ENCODE results near the gene DMRTB1.

The DMRTB1 gene

DNA sequence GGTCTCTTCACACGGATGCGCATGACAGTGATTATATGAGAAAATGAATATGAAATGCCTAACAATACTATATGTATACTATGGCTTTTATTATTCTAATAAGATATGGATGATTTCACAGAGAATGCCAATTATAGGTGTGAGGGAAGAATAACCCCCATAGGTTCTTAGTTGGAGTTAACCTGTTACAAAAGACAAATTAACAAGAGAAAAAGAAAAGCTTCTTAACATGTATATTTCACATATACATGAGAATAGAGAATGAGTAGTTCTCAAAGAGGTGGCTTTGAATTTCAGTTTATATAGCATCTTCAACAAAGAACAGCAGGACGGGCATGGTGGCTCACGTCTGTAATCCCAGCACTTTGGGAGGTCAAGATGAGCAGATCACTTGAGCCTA lies 24.0 kb upstream of the DMRTB1 start:
- DNase-seq (ENCODE audit: low spot score) = no peak

DNA sequence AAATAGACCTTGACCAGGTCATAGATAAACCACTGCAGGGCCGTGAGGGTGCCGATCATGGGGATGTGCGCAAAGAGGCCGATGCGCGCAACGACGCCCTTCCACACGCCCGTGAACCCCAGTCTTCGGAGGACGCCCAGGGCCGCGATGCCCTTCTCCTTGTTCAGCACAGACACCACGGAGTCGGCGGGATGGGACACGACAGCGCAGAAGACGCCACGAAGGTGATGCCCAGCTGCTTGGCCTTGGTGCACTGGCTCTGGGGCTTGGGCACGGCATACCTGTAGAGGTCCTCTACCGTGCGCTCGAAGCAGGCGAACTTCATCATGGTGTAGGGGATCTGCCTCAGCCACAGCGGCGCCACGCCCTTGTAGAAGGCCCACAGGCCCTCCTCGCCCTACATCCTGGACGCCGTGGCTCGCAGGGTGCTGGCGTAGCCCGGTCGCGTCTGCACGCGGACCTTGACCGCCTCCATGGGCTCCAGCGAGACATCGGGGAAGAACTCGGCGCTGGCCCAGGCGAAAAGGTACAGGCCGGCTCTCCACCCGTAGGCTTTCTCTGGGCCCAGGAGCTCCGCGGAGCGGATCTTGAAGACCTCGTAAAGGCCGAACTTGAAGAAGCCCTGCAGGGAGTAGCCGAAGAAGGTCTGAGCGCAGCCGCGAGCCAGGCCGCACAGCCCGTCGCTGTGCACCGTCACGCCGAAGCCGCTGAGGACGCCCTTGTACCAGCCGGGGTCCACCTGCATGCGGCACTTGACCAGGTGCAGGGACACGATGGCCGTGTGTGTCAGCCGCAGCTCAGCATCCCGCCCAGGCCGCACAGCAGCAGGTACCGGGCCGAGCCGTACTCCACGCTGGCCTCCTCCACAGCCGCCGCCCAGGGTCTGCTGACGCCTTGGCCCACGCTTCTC lies 20.5 kb upstream of the DMRTB1 start:
- DNase-seq (ENCODE audit: low spot score) = no peak

DNA sequence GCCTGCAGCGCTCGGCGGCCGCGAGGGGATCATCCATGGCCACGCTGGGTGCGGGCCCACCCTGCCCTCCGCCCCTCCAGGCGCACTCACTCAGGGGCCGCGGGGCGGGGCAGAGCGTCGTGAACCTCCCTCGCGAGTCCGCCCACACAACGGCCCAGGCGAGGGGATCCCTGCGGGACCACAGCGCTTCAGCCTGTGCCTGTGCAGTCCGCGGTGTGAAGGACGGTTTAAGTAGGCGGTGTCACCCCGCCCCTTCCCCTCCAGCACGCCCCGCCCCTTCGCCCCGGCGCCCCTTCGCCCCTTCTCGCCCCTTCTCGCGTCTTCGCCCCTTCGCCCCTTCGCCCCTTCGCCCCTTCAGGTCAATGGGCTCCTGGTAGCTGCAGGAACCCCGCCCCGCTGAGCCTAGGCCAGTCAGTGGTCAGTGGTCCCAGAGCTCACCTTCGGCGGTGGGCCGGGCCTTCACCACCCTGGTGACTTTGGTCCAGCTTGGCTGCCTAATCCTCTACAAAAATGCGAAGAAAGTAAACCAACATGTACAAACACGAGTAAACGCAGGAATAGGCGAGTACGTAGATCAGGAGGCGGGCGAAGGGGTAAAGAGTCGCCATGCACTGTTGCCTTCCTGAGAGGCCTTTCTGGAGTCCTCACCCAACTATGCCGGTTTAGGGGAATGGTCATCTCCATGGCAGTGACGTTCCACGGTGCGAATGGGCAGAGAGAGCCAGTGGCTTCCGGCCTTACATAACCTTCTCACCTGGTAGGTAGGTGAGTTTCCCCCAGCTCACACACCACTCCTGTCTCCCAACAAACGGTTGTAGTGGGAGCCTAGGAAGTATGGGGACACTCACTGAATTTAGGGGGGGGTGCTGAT lies 19.6 kb upstream of the DMRTB1 start:
- no peak for DNase-seq (ENCODE audit: low spot score)

DNA sequence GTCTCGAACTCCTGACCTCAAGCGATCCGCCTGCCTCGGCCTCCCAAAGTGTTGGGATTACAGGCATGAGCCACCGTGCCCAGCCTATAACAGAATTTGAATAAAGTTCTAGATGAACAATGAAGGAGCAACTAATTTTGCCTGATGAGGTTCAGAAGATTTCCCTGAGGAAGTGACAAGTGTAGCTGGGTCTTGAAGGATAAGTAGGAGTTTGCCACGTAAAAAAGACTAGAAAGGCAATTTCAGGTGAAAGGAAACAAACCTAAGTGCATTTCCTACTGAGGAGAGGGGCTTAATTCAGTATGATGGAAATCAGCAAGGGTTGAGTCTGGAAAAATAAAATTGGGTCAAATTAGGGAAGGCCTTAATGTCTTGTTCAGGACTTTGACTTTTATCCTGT lies 18.6 kb upstream of the DMRTB1 start:
- no peak for DNase-seq (ENCODE audit: low spot score)

DNA sequence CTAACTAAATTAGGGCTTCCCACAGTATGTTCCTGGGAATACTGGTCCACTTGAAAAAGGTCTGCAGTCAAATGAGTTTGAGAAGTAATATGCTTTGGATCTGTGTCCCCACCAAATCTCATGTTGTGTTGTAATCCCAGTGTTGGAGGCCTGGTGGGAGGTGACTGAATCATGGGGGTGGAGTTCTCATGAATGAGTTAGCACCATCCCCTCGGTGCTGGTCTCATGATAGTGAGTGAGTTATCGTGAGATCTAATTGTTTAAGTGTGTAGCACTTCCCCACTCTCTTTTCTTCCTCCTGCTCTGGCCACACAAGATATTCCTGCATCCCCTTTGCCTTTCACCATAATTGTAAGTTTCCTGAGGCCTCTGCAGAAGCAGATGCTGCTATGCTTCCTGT lies 16.9 kb upstream of the DMRTB1 start:
- DNase-seq (ENCODE audit: low spot score) = peak; percentile 39

DNA sequence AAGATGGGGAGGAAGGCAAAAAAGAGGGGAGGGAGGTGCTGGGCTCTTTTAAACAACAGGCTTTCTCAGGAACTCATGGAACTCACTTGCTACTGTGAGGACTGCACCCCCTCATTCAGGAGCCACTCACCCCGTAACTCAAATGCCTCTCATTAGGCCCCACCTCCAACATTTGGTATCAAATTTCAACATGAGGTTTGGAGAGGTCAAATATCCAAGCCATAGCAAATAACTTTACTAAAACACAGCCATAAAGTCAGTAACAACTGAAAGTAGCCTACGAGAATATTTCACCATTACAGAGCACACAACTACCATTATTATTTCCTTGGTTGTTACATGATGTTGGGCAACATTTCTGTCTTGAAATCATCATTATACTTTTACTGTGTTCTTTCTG lies 13.1 kb upstream of the DMRTB1 start:
- no peak for DNase-seq (ENCODE audit: low spot score)

DNA sequence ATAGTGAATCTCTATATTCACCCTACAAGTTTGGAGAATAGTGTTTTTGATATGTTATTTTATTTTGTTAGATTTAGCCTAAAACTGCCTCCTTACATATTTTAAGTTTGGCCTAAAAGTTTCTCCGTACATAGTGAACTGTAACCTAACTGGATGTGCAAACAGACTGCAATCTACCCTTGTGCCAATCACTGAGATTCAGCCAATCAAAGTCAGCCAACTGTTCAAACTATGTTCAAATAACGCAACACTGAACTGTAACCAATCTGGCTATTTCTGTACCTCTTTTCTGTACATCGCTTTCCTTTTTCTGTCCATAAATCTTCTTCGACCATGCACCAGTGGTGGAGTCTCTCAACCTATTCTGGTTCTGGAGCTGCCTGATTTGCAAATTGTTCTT lies 11.8 kb upstream of the DMRTB1 start:
- no peak for DNase-seq (ENCODE audit: low spot score)

DNA sequence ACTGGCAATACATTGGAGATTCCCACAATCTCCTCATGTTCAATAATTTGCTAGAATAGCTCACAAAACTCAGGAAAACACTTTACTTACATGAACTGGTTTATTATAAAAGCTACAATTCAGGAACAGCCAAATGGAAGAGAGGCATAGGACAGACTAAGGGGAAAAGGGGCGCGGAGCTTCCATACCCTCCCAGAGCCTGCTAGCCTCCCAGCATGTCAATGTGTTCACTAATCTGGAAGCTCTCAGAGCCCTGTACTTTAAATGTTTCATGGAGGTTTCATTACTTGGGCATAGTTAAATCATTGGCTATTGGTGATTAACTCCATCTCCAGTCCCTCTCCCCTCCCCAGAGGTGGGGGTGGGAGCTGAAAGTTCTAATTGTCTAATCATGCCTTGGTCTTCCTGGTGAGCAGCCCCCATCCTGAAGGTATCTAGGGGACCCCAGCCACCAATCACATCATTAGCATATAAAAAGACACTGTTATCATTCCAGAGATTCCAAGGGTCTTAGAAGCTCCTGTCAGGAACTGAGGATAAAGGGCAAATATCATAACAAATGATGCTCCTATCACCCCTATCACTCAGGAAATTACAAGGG lies 10.9 kb upstream of the DMRTB1 start:
- no peak for DNase-seq (ENCODE audit: low spot score)

DNA sequence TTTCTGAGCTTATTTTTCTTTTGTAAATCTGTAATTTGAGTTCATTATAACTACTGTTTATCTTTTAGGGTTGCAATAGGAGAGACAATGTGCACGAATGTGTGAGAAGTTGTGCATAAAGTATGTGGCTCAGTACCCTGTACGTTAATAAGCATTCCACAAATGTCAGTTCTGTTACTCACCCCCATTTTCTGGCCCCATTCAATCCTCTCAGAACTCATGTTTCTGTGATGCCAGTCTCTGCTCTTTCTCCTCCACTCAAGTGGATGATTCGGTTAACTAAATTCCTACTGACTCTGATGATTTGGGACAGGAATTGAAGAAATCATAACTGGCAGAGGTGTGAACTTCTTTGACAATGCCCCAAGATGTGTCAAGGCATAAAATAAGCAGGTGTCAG lies 10.2 kb upstream of the DMRTB1 start:
- DNase-seq (ENCODE audit: low spot score) = peak; percentile 75

DNA sequence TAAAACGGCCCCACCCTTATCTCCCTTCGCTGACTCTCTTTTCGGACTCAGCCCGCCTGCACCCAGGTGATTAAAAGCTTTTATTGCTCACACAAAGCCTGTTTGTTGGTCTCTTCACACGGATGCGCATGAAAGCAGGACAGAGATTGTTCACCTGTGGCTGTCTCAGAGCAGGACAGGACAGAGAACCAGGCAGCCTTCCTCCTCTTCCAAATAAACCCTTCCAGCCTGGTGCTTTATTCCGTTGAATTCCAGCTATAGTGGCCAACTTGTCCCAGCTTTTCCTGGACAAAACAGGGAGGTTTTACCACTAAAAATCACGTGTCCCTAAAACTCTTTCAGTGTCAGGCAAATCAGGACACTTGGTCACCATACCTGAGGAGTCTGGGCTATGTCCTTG lies 9.5 kb upstream of the DMRTB1 start:
- no peak for DNase-seq (ENCODE audit: low spot score)

DNA sequence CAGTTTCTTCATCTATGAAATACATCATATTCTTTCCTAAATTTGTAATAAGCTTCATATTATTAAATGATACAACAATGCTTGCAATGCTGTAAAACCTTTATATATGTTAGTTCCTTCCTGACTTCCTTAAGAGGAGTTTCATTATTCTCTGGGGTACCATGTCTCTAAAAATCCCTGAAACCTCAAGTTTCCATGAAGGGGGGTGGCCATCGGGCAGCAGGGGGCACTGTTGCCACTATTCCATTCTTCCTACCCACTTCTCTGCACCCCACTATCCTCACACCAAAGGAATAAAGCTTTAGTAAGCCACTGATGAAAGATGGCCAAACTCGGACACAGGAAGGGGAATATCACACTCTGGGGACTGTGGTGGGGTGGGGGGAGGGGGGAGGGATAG lies 9.0 kb upstream of the DMRTB1 start:
- no peak for DNase-seq (ENCODE audit: low spot score)

DNA sequence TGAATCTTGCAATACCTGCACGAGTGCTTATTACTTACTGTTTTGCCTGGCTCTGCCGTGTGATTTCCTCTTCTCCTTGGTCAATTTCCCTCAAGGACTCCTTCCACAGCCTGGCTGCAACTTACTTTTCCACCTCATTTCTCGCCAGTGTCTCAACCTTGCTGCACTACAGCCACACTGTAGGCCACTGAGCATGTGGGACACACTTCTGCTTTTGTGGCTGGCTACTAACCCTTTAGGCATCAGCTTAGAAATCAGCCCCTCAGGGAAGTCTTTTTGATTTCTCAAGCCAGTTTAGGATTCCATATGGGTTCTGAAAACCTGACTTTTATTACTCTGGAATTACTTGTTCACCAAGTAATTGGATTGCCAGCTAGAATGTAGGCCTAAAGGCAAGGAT lies 5.2 kb upstream of the DMRTB1 start:
- no peak for DNase-seq (ENCODE audit: low spot score)

DNA sequence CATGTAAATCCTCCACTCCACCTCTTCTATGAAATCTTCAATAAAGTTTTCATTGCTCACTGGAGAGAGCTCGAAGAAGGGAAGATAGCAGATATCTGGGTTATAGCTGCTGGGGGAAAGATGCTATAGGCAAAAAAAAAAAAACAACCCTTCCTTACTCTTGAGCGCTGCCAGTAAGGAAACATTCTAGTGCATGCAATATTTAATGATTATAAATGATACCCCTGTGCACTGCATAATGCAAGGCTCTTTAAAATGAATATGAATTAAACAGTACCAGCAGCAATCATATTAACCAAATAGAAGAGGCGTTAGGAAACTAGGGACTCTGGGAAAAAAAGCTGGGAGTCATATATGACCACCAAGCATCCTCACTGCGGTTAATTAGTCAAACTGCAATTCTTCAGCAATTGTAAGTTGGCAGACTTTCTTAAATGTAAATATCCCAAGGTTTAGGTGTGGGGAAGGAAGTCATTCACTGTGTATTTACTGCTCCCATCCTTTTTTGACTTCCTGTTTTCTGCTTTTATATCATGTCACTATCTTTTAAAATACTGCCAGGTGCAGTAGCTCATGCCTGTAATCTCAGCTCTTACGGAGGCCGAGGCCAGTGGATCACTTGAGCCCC lies 3.7 kb upstream of the DMRTB1 start:
- no peak for DNase-seq (ENCODE audit: low spot score)

DNA sequence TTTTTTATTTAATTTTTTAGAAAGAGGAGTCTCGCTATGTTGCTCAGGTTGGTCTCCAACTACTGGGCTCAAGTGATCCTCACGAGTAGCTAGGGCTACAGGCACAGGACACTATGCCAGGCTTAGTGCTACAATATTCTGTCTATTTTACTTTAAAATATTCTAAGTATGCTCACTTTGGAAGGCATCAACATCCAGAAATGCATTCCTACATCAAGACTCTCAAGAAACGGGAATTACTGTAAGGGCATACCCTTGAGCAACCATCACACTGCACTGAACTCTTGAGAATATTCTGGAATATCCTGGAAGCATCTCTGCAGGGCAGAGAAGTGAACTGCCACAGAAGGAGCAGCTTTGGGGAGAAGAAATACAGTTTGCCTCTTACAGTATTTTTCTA lies 565 bp upstream of the DMRTB1 start:
- DNase-seq (ENCODE audit: low spot score) = no peak

DNA sequence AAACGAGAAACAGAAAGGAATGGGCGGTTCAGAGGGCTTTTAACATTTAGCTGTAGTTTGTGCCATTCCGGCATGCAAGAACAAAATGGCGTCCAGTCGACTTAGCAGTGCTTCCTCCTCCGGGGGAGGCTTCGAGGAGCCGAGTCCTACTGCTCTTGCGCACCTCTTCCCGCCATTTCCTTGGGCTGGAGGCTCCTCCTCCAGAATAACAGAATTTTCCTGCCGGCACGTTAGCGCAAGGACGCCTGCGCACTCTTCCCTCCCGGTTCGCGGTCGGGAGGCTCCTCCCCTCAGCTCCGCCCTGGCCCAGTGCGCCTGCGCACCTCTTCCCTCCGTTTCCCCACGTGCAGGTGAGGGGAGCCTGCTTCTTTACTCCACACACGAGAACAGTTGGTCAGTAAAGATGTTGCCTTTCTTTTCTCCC lies 1.0 kb downstream of the DMRTB1 start:
- no peak for DNase-seq (ENCODE audit: low spot score)

DNA sequence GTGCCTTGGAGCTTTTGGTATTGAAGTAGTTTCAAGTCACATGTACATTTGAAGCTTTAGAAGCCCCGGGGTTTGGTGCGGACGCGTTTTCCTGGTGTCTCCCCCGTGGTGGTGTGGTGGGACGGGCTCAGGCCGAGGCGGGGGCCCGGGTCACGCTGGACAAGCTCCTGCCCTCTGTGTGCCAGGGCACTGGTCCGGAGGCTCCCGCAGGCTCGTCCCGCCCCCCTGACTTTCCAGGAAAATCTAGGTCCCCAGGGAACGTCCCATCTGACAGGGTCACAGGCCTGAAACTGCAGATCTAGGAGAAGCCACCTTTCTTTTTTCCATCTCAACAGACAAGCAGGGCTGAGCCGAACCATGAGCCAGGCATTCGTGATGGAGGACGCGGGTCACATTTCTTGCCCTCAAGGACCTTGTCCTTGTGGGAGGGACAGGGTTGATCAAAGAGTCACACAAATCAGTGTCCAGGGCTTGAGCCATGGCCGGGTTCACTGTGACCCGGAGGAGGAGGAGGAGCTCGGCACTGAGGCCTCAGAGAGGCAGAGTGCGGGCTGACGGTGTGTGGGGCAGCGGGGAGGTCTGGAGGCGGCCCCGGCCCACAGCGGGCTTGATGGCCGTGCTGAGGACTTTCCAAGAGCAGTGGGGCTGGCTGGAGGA lies 1.6 kb downstream of the DMRTB1 start:
- no peak for DNase-seq (ENCODE audit: low spot score)

DNA sequence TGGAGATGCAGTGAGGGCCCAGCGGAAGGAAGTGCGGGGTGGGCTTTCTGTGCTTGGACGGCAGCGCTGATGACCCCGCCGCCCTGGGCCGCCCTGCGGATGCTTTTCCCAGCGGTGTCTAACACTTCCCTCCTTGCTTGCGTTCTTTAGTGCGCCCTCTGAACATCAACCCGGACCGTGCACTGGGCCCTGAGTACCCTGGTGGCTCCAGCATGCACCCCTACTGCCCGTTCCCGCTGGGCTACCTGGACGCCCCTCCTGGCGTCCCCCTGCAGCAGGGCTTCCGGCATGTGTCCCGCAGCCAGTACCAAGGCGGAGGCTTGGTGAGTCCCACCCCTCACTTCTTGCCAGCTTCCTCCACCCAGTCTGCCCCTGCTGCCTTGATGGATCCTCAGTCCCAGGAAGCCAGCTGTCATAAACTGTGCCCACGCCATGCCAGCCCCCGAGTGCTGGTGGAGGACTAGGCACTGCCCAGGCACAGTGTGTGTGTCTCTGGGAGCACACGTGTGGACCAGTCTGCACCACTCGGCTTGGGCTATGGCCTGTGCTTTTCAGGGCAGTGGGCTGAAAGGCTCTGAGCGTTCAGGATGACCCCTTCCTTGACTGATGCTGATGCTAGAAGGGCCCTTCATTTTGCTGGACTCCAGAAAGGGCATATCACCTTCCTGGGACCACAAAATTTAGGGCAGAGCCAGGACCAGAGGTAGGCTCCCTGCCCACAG lies 2.3 kb downstream of the DMRTB1 start:
- no peak for DNase-seq (ENCODE audit: low spot score)

DNA sequence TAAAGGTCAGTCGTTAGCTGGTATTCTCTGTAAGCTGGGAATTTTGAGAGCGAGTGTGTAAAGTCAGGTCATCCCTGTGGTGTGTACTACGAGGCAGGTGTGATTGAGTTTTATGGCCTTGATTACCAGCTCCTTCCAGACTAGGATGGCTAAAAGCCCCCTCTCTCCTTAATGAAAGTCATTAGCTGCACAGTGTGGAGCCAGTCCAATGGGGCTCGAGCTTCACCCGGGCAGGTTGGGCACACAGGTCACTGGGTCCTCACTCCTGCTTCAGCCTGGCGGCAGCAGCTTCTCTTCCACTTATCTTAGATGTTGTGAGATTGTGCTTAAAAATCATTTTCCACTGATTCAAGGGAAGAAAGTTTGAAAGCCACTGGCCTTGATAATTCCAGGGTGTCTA lies 3.0 kb downstream of the DMRTB1 start:
- DNase-seq (ENCODE audit: low spot score) = no peak

DNA sequence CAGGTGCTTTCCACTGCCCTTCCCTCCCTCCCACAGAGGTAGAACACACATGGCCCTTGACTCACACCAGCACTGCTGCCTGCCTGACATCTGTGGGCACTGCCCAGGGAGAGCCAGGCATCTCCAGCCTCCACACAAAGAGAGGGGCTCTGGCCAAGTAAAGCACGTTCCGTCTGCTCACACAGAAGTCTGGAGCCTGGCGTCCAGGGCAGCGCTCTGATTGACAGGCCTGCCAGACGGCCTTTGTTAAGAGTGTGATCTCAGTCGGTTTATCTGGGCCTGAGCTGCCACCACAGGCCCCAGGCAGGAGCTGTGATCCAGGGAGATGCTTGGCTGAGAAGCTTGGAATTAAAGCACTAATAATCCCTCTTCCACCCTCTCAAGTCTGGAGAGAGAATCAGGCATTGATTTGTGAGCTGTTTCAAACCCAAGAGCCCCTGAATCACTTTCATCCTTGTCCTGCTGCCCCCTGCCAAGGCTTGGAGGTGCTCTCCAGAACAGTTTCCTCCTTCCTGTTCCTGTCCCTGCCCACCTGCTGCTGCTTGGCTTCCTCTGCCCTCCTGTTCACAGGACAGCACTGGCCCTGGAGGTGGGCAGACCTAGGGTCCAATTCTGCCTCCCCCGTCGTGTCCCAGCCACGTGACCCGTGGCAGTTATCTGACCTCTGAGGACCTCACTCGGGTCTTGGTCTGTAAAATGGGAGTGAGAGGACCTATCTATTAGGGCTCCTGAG lies 3.7 kb downstream of the DMRTB1 start:
- no peak for DNase-seq (ENCODE audit: low spot score)

Data from AG20443 (cell line).